Ishikawa (cell line): ENCODE results near the gene PHLDA3.

Experiments used
- CEBPB ChIP-seq: IDR thresholded peaks from 2 replicates; pipeline ENCODE4 v1.6.1; 2012
- CREB1 ChIP-seq: IDR thresholded peaks from 2 replicates; pipeline ENCODE4 v1.6.1; 2012; ENCODE audit warnings: low read depth
- EGR1 ChIP-seq: IDR thresholded peaks from 2 replicates; pipeline ENCODE4 v1.6.1; 2012
- EP300 ChIP-seq: IDR thresholded peaks from 2 replicates; pipeline ENCODE4 v1.6.1; 2012; ENCODE audit warnings: borderline replicate concordance
- FOXM1 ChIP-seq: IDR thresholded peaks from 2 replicates; pipeline ENCODE4 v1.6.1; 2012; ENCODE audit warnings: low read depth, borderline replicate concordance
- MAX ChIP-seq: IDR thresholded peaks from 2 replicates; pipeline ENCODE4 v1.6.1; 2012
- NFIC ChIP-seq: IDR thresholded peaks from 2 replicates; pipeline ENCODE4 v1.6.1; 2012
- RAD21 ChIP-seq: IDR thresholded peaks from 2 replicates; pipeline ENCODE4 v1.6.1; 2012; ENCODE audit warnings: low read depth
- REST ChIP-seq: IDR thresholded peaks from 2 replicates; pipeline ENCODE4 v1.6.1; 2012; ENCODE audit warnings: low read depth, mild to moderate bottlenecking
- TAF1 ChIP-seq: IDR thresholded peaks from 2 replicates; pipeline ENCODE4 v1.6.1; 2012; ENCODE audit warnings: low read depth, mild to moderate bottlenecking
- TCF12 ChIP-seq: IDR thresholded peaks from 2 replicates; pipeline ENCODE4 v1.6.1; 2012; ENCODE audit warnings: low read depth
- TEAD4 ChIP-seq: IDR thresholded peaks from 2 replicates; pipeline ENCODE4 v1.6.1; 2012
- USF1 ChIP-seq: IDR thresholded peaks from 2 replicates; pipeline ENCODE4 v1.6.1; 2012
- YY1 ChIP-seq: IDR thresholded peaks from 2 replicates; pipeline ENCODE4 v1.6.1; 2012; ENCODE audit warnings: low read depth
- ZBTB7A ChIP-seq: IDR thresholded peaks from 2 replicates; pipeline ENCODE4 v1.6.1; 2012; ENCODE audit warnings: low read depth

PHLDA3 gene

GRCh38 chr1:201487742-201488141 lies 18.8 kb upstream of the PHLDA3 start:
- TF ChIP-seq EGR1 (no peak), CREB1 (no peak), YY1 (no peak), NFIC (no peak), REST (no peak), TAF1 (no peak), USF1 (no peak)

- TF ChIP-seq CREB1 (no peak), FOXM1 (no peak), TCF12 (no peak), REST (no peak), EGR1 (no peak), EP300 (no peak), RAD21 (no peak), USF1 (no peak), CEBPB (no peak), TAF1 (no peak), ZBTB7A (no peak), TEAD4 (no peak), YY1 (no peak), NFIC (no peak), MAX (no peak)
Observed at GRCh38 chr1:201486187-201486586, 17.2 kb upstream of the PHLDA3 start.

- TF ChIP-seq YY1, result no peak
- TF ChIP-seq EGR1, result no peak
- TF ChIP-seq EP300, result no peak
- no peak for TF ChIP-seq RAD21
- TF ChIP-seq ZBTB7A, result no peak
- TF ChIP-seq NFIC, result no peak
- no peak for TF ChIP-seq CEBPB
- no peak for TF ChIP-seq TAF1
Observed at GRCh38 chr1:201485184-201485774, 16.3 kb upstream of the PHLDA3 start.

- TF ChIP-seq REST, result no peak
- TF ChIP-seq FOXM1, result no peak
- TF ChIP-seq CEBPB, result no peak
- no peak for TF ChIP-seq YY1
- no peak for TF ChIP-seq ZBTB7A
- no peak for TF ChIP-seq TEAD4
- TF ChIP-seq NFIC, result no peak
- no peak for TF ChIP-seq USF1
- no peak for TF ChIP-seq EGR1
- no peak for TF ChIP-seq MAX
- no peak for TF ChIP-seq RAD21
- TF ChIP-seq TCF12, result no peak
Observed at GRCh38 chr1:201483373-201483949, 14.5 kb upstream of the PHLDA3 start.
